GM21528 (cell line): ENCODE results near the gene TMC6.
"Not testable (repeated sequence)": the region's sequence is repeated elsewhere in the genome, so short reads cannot be mapped to it uniquely, and the experiment has no call there.

Experiments used
- ATAC-seq: cut with Tn5 transposase; IDR thresholded peaks from one replicate; pipeline ENCODE4 v1.9.1; 2021; ENCODE audit warnings: mild to moderate bottlenecking, moderate library complexity; ENCODE audit not compliant: unreplicated experiment, low FRiP score

Gene TMC6

DNA sequence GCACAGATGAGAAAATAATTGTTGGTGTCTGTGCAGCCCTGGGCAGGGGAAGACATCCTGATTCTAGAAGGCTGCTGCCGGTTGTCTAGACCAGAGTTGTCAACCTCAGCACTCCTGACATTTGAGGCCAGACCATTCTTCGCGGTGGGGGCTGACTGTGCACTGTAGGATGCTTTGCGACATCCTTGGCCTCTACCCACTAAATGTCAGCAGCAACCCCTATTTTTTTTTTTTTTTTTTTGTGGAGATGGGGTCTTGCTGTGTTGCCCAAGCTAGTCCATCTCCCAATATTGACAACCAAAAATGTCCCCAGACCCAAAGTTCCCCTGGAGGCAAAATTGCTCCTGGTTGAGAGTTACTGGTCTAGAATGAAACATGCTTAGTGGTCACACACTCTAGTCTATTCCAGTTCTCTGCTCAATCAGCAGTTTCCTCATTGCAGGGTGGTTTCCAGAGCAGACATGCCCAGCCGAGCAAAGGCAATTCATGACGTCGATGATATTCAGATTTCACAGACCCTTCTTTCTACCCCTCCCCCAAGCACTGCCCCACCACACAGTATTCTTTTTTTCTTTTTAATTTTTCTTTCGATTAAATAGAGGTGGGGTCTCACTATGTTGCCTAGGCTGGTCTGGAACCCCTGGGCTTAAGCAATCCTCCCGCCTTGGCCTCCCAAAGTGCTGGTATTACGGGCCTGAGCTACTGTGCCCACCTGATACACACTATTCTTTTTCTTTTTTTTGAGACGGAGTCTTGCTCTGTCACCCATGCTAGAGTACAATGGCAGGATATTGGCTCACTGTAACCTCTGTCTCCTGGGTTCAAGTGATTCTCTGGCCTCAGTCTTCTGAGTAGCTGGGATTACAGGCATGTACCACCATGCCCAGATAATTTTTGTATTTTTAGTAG, 26.6 kb upstream of the TMC6 start:
- peak; percentile 47 for ATAC-seq

DNA sequence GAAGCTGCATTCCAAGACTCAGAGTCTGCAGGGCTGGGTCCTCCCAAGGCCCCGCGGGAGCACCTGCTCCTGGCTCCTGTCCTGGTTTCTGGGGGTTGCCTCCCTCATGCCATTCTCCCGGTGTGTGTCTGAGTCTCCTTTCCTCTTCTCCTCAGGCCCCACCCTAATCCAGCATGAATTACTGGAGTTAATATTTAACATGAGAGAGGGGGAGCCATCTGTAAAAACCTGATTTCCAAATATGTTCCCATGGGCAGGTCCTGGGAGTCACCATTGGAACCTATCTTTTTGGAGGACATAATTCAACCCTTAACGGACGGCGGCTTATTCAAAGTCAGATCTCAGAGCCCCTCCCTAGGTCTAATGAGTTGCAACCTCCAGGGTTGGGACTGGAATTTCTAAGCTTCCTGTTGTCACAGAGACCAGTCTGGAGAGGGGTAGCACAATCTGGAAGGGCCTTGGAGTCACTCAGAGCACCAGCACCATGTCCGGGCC, 23.0 kb upstream of the TMC6 start:
- no peak for ATAC-seq

DNA sequence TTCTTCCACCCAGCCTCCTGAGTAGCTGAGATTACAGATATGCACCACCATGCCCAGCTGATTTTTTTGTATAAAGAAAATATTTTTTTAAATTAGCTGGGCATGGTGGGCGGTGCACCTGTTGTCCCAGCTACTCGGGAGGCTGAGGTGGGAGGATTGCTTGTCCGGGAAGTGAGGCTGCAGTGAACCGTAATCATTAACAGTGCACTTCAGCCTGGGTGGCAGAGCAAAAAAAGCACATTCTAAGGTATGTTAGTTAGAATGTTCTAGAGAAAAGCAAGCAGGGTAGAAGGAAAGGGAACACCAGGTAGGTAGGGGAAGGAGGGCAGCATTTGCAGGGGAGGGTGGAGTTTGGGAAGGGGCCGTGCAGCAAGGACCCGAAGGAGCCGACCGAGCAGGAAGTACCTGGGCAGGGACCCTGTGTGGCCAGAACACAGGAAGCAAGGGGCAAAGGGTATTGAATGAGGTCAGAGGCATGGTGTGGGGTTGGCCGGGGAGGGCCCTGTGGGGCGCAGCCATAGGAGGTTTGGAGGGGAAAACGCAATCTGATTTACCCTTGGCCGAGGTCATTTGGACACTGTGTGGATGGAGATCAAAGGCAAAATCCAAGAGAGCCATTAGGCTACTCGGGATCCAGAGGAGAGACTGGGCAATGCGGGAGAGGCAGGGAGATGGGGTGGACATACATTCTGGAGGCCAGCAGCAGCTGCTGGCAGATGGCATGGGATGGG, 19.9 kb upstream of the TMC6 start:
- ATAC-seq = no peak

DNA sequence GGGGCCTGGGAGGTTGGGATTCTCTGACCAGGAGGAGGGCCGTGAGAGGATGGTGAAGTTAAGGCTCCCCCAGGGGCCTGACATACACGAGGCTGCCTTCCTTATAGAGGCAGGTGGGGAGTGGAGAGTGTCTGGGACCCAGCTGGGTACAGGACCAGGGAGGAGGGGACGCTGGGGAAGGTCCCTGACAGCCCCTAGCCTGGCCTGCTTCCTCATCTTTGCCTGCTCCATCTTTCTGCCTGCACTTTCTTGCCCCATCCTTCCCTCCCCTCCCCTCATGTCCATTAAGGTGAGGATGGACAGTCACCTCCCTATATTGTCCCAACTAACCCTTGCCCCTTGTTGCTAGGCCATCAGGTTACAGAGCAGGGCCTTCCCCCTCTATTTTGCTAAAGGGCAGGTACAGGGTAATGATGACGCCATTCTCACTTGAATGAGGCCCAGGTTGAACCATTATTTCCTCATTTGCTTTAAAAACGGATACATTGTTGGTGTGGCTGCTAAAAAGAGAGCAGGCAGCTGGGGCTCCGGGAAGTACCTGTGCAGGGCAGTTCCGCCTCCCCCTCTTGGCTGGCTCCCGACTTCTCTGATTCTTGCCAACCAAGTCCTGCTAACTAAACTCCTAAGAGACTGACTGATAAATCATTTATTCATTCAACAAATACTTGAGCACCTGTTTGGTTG, 18.9 kb upstream of the TMC6 start:
- no peak for ATAC-seq

DNA sequence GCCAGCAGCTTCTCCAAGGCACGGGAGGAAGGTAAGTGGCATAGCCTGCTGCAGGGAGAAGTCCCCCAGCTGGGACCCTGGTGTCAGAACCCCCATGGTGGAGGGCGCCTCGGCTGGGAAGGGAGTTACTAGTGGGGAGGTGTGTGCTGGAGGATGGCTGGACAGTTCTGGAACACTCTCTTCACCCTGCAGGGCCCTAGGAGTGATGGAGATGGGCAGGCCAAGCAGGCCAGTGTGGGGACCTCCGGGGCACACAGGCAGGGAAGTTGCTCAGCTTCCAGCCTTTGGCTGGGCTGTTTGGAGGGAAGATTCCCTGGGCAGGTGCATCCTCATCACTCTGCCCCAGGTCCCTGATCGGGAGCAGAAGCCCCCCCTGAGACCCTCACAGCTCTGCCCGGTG, 18.3 kb upstream of the TMC6 start:
- ATAC-seq = no peak

DNA sequence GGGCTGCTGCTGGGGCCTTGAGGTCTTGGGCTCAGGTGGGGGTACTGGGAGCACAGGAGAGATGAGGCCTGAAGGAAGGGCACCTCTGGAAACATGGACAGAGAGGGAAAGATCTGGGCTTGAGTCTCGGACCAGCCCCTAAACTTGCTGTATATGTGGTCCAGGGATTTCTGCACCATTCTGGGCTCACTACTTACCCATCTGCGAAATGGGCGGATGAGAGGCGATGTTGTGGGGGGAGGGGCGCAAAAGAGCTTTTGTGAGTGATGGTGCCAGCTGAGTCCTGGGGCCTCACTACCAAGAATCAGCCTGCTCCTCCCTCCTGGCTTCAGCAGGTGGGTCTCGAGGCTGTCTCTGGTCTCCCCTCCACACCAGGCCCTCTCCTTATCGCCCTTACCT, 17.9 kb upstream of the TMC6 start:
- no peak for ATAC-seq

DNA sequence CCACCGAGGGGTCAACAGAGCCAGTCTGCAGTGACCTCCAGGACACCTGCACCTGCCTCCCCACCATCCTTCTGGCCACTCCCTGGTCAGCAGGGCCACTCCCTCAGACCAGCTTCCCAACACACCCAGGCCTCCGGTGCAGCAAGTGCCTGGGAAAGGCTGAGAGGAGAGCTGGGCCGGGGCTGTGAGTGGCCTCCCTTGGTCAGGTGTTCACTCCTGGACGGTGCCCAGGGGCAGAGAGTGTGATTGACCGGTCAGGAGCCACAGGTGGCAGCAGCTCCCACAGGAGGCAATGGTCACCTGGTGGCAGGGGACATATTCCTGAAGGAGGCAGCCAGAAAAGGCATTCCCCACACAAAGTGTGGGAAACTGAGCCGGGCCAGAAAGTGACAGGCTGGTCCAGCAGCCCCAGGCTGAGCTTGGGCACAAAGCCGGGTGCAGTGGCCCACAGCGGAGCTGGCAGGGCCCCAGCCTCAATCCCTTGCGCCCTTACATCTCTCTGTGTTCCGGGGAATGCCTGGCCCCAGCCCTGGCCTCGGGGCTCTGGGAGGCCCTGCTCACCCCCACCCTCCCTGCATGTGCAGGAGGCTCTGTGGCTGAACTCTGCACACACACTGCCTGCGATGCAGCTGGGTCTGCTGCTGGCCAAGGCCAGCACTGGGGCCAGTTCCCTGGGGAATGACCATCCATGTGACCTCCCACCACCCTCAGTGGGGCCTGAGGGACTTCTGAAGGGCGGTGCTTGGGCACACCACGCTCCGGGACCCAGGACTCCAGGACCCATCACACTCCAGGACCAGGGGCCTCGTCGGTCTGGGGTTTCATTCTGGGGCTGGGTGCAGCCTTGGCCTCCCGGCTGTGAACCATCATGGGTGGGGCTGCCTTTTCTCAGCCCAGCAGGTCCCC, 16.4 kb upstream of the TMC6 start:
- no peak for ATAC-seq

DNA sequence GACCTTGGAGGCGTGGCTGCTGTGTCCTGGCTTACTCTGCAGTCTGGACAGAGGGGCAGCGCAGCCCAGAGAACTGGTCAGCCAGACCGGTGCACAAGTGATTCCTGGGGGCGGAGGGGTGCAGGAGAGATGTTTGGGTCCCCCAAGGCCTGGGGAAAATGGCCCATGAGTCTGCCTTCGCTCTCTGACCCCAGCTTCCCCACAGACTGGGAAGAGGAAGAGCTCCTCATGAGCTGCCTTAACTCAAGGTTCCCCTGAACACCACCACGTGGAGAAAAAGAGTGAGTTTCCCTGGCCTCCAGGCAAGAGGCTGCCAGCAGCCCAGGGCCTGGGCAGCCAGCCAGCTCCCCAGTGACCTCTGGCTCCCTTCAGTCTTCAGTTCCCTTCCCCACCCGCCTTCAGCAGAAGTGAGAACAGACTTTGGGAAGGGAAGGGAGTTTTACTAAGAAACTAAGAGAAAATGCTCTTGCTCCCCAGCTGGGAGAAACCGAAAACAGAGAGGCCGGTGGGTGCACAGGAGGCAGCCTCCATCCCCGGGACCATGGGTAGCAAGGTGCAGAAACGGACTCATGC, 15.7 kb upstream of the TMC6 start:
- ATAC-seq = no peak

DNA sequence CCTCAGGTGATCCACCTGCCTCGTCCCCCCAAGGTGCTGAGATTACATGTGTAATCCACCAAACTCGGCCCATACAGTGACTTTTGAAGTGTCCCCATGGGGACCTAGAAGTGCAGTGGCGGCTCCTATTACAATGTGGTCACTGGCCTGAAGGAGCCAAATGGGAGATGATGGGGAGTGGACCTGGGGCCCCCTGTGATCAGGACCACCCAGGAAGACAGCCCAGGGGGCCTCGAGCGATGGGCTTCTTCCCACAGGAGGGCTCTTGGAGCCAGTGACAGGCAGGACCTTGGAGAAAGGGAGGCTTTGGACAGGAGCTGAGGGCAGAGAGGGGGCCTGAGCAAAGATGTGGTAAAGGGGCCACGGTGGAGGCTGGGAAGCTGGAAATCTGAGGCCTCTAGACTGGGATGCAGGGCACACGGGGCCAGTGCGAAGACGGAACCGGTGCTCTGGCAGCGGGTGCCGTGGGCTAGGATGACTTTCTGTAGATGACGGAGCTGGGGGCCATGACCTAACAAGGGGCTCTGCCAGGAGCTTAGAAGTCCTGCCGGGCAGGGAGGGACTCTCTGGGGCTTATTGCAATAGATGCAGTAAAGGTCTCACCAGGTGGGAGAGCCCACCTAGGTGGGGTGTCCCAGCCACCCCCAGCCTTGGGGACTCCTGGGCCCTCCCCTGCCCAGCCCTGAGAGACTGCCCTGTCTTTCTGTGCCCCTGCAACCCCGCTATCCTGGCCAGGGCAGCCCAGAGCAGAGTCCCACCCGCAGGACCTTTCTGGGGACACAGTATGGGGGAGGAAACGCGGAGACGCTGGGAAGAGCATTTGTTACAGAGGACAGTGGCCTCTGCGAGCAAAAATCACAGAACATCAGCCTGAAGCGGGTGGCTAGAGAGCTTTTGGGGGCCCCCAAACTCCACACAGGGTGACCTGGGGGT, 14.9 kb upstream of the TMC6 start:
- ATAC-seq = no peak

DNA sequence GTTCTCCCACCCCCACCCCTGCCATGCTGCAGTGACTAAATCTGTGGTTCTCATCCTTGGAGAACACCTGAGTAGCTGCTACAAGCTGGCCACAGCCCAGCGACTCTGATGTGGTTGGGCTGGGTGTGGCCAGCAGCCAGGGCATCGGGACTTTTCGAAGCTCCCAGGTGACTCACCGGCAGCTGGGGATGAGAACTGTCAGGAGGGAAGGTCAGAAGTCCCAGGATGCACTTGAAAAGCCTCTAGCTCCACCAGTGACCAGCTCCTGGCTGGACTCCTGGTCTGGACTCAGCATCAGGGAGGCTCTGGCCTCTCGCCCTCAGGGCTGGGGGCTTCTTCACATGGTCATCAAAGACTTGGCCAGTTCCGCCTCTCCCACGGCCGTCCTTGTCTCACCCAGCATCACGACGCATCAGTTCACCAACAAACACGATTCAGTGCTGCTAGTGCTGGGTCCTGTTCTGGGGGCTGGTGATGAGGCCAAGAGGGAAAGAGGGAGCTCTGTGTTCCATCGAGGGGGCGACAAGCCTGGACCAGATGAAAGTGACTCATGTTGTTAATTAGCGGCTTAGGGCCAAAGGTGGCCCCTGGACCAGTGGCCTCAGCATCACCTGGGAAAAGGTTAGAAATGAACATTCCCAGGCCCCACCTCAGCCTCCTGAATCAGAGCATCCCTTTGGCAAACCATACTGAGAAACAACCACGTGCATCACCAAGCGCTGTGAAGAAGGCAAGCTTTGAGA, 13.7 kb upstream of the TMC6 start:
- ATAC-seq = no peak

DNA sequence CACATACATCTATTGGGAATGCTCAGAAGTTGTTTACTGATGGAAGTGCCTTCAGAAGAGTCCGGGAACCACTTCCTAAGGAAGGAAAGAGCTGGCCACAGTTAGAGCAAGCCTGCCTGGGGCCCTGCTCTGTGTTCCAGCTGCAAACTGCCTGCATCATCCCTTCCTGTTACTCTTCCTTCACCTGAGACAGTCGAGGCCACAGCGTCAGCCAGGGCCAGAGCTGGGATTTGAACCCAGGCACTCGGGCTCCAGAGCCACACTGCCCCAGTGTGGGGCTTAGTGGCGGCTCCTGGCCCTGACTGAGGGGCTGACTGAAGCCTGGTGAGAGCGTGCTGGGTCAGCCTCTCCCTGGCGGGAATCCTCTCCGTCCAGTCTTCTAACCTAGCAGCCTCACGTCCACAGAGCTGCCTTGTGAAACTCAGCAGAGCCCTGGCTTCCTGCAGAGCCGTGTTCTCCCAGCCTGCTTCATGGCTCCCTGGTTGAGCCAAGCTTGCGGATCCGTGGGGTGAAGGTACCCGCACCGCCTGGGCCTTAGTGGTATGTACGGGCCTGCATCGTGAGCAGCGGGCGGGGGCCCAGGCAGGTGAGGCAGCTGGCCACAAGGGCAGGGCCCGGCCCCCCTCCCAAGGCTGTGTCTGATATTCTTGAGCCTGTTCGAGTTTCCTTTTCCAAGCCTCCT, 13.0 kb upstream of the TMC6 start:
- ATAC-seq = no peak

DNA sequence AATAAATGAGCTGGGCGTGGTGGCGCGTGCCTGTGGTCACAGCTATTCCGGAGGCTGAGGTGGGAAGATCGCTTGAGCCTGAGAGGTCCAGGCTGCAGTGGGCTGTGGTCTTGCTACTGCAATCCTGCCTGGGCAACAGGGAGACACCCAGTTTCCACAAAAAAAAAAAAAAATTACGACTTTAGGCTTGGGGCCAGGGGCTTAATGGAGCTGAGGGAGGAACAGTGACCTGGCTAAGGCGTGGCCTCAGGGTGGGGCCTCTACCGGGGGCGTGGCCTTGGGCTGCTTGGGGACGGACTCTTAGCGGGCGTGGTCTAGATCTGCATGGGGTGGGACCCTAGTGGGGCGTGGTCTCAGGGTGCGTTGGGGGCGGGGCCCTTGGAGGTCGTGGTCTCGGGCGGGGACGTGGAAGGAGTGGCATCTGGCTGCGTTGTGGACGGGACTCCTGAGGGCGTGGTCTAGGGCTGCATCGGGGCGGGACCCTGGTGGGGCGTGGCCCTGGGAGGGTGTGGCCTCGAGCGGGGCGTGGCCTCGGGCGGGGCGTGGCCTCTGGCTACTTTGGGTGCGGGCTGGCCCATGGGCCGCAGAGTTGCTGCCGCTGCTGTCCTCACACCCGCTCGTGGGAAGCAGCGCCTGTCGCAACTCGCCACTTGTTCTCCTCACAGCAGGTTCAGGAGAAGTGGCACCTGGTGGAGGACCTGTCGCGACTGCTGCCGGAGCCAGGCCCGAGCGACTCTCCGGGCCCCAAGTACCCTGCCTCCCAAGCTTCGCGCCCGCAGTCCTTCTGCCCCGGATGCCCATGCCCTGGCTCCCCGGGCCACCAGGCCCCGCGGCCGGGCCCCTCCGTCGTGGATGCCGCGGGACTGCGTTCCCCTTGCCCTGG, 11.9 kb upstream of the TMC6 start:
- ATAC-seq = peak; percentile 77

DNA sequence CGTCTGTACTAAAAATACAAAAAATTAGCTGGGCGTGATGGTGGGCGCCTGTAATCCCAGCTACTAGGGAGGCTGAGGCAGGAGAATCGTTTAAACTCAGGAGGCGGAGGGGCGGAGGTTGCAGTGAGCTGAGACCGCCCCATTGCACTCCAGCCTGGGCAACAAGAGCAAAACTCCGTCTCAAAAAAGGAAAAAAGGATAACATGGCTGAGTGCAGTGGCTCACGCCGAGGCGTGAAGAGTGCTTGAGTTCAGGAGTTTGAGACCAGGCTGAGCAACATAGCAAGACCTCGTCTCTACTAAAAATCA, 11.3 kb upstream of the TMC6 start:
- ATAC-seq = not testable (repeated sequence)

DNA sequence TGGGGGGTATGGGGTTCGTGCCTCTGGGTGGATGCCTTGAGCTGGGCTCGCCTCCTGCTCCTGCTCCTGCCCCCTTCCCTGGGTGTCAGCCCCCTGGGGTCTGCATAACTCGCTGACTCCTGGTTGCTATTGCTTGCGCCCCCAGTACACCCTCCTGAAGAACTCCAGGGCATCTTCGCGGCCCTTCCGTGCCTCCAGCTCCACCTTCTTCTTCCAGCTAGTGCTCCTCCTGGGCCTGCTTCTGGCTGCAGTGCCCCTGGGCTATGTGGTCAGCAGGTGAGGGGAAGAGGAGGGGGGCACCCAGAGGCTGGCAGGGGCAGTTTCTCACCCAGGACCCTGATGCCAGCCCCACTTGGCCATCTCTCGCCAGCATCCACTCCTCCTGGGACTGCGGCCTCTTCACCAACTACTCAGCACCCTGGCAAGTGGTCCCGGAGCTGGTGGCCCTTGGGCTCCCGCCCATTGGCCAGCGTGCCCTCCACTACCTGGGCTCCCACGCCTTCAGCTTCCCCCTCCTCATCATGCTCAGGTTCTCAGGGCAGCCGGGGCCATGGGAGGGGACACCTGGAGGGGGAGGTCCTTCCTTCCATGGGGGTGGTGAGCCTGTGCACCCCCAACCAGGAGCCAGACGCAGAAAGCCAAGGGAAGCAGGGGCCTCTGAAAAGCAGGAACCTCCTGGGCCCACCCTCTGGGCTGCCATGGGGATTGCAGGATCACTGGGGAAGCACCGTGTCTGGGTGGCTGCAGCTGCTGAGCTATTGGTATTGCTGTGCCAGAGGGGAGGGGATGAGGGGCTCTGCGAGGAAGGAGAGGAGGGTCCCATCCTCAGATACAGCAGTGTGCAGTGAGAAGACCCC, 9.9 kb upstream of the TMC6 start:
- ATAC-seq = no peak

DNA sequence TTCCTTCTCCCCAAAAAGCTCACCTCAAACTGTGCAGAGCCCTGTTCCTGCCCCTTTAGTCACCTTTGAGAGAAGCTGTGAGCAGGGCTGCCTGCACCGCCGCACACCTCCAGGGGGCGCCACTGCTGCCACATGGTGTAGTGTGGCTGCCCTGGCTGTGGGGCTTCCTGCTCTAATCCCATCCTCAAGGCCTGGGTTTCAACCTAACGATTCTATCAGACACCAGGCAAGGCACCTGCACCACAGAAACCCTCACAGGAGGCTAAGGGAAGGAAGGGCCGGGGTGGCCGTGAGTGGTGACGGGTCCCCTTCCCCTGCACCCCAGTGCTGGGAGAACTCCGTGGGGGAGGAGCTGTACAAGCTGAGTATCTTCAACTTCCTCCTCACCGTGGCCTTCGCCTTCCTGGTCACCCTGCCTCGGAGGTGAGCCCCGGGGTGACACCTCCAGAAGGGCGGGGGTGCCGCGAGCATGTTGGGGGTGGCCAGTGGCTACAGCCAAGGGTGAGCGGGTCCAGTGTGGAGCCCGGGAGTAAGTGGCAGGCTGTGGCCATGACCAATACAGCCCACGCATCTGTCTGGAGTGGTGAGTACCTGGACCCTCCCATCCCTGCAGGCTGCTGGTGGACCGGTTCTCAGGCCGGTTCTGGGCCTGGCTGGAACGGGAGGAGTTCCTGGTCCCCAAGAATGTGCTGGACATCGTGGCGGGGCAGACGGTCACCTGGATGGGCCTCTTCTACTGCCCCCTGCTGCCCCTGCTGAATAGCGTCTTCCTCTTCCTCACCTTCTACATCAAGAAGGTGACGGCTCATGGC, 9.0 kb upstream of the TMC6 start:
- ATAC-seq = no peak
